A549 (cell line): ENCODE data around the gene DRD3. TPM values are rescaled to one million over a fixed set of nuclear protein-coding genes. Genes with fewer than 3 reads are reported as not detected.

Experiments used
- ATAC-seq, 2 experiments: fragments of 200-7000 bp in 1 of 2; fragments of >200 bp in 1 of 2; cut with Nextera tagmentation in 1 of 2; cut with Tn5 transposase in 1 of 2; 3 replicates each; pipeline versions ENCODE4 v1.8.0 to v1.9.1; 2018 to 2020; ENCODE audit warnings: mild to moderate bottlenecking in 1 of 2, moderate library complexity in 1 of 2
- CTCF ChIA-PET: fragments of 300-600 bp; sonication (Branson Sonifier 250); formaldehyde crosslinking; extraction: SDS; loops from one replicate; lab custom pipeline; 2021; ENCODE audit warnings: antibody characterized with exemption, inconsistent platforms; lab: Yijun Ruan, JAX
- POLR2A ChIA-PET: fragments of 350-600 bp; formaldehyde crosslinking; extraction: SDS; loops from one replicate; lab custom pipeline; 2021; ENCODE audit warnings: antibody characterized with exemption, inconsistent platforms; lab: Yijun Ruan, JAX
- DNase-seq, 2 experiments: peaks; one replicate each; pipeline versions ENCODE4 v3.0.0 to v3.0.0-alpha.2; 2011 to 2016; ENCODE audit warnings: low read depth in 1 of 2, low spot score in 1 of 2
- FAIRE-seq: peaks from 2 replicates; lab custom pipeline; 2011; peaks lifted over from hg19 to GRCh38; lab: Jason Lieb, UNC
- H3K27ac ChIP-seq, 2 experiments: fragments of >200 bp; sonication (Bioruptor Twin); formaldehyde crosslinking; 3 replicates each; pipeline ENCODE4 v1.5.1; 2016 to 2017
- H3K4me1 ChIP-seq: fragments of >200 bp; sonication (Bioruptor Twin); formaldehyde crosslinking; 3 replicates; pipeline ENCODE4 v1.6.1; 2016
- H3K4me2 ChIP-seq: fragments of >200 bp; sonication (Bioruptor Twin); formaldehyde crosslinking; 3 replicates; pipeline ENCODE4 v1.6.1; 2016
- H3K4me3 ChIP-seq: fragments of >200 bp; sonication (Bioruptor Twin); formaldehyde crosslinking; 3 replicates; pipeline ENCODE4 v1.5.1; 2016
- H3K9me3 ChIP-seq: fragments of >200 bp; sonication (Bioruptor Twin); formaldehyde crosslinking; 3 replicates; pipeline ENCODE4 v1.6.1; 2016
- BCL3 ChIP-seq: fragments of >200 bp; sonication (Bioruptor Twin); formaldehyde crosslinking; IDR thresholded peaks from 3 replicates; pipeline ENCODE4 v1.6.1; 2016
- BHLHE40 ChIP-seq: IDR thresholded peaks from 2 replicates; pipeline ENCODE4 v1.6.1; 2012; ENCODE audit warnings: low read depth, low read length, inconsistent platforms
- CBX2 ChIP-seq: fragments of 200-600 bp; sonication (generic); IDR thresholded peaks from 2 replicates; pipeline ENCODE4 v1.6.1; 2016; ENCODE audit warnings: low read depth, mild to moderate bottlenecking, borderline replicate concordance
- CBX8 ChIP-seq: fragments of 200-600 bp; sonication (generic); IDR thresholded peaks from 2 replicates; pipeline ENCODE4 v1.6.1; 2016
- CEBPB ChIP-seq, 2 experiments: fragments of >200 bp in 1 of 2; sonication (Bioruptor Twin) in 1 of 2; formaldehyde crosslinking in 1 of 2; IDR thresholded peaks; 2 replicates each; pipeline ENCODE4 v1.6.1; 2012 to 2016
- CHD4 ChIP-seq: fragments of 200-600 bp; sonication (generic); IDR thresholded peaks from 2 replicates; pipeline ENCODE4 v1.6.1; 2016; ENCODE audit warnings: antibody characterized with exemption, mild to moderate bottlenecking, borderline replicate concordance
- E2F6 ChIP-seq: IDR thresholded peaks from 2 replicates; pipeline ENCODE4 v1.6.1; 2012; ENCODE audit warnings: low read depth, borderline replicate concordance
- EHF ChIP-seq: fragments of 250-450 bp; sonication (Bioruptor Pico); IDR thresholded peaks from 2 replicates; pipeline ENCODE4 v1.5.0; 2020; ENCODE audit warnings: mild to moderate bottlenecking
- ELK1 ChIP-seq: fragments of 150-350 bp; IDR thresholded peaks from 2 replicates; pipeline ENCODE4 v1.6.1; 2014; ENCODE audit warnings: low read depth, mild to moderate bottlenecking, low read length
- EP300 ChIP-seq, 2 experiments: fragments of >200 bp; sonication (Bioruptor Twin); formaldehyde crosslinking; IDR thresholded peaks; 2 replicates in 1 of 2; 3 replicates in 1 of 2; pipeline ENCODE4 v1.6.1; 2016 to 2017
- FOSB ChIP-seq: fragments of 250-450 bp; sonication (Bioruptor Pico); IDR thresholded peaks from 2 replicates; pipeline ENCODE4 v1.5.0; 2020; ENCODE audit warnings: mild to moderate bottlenecking, moderate library complexity
- FOXS1 ChIP-seq: fragments of 250-450 bp; sonication (Bioruptor Pico); IDR thresholded peaks from 2 replicates; pipeline ENCODE4 v1.5.0; 2020; ENCODE audit warnings: mild to moderate bottlenecking, moderate library complexity
- HDAC2 ChIP-seq: fragments of 200-600 bp; sonication (generic); IDR thresholded peaks from 2 replicates; pipeline ENCODE4 v1.6.1; 2016
- HES2 ChIP-seq: fragments of >200 bp; sonication (Bioruptor Twin); formaldehyde crosslinking; IDR thresholded peaks from 2 replicates; pipeline ENCODE4 v1.6.1; 2016
- HEYL ChIP-seq: fragments of 250-450 bp; sonication (Bioruptor Pico); IDR thresholded peaks from 2 replicates; pipeline ENCODE4 v1.8.0; 2021; ENCODE audit warnings: mild to moderate bottlenecking, moderate library complexity
- HOXA7 ChIP-seq: fragments of 250-450 bp; sonication (Bioruptor Pico); IDR thresholded peaks from 2 replicates; pipeline ENCODE4 v1.5.0; 2020; ENCODE audit warnings: mild to moderate bottlenecking, moderate library complexity
- MAZ ChIP-seq: fragments of 150-350 bp; IDR thresholded peaks from 2 replicates; pipeline ENCODE4 v1.6.1; 2014; ENCODE audit warnings: antibody characterized with exemption, low read depth, low read length, borderline replicate concordance
- MYC ChIP-seq: IDR thresholded peaks from 2 replicates; pipeline ENCODE4 v1.6.1; 2012; ENCODE audit warnings: mild to moderate bottlenecking, inconsistent platforms, low read length, improper control_type of control experiment, borderline replicate concordance
- NFE2L2 ChIP-seq: fragments of 150-350 bp; conservative IDR thresholded peaks from 2 replicates; pipeline ENCODE4 v1.6.1; 2014; ENCODE audit warnings: low read length
- NR3C1 ChIP-seq: fragments of >200 bp; sonication (Bioruptor Twin); formaldehyde crosslinking; IDR thresholded peaks from 3 replicates; pipeline ENCODE4 v1.6.1; 2017
- PHF8 ChIP-seq: fragments of 200-600 bp; sonication (generic); IDR thresholded peaks from 2 replicates; pipeline ENCODE4 v1.6.1; 2016; ENCODE audit warnings: low read depth, mild to moderate bottlenecking, antibody characterized with exemption, moderate library complexity, borderline replicate concordance
- POLR2A ChIP-seq: IDR thresholded peaks from 2 replicates; pipeline ENCODE4 v1.6.1; 2012; ENCODE audit warnings: mild to moderate bottlenecking, low read length
- RFX5 ChIP-seq: fragments of 450-650 bp; IDR thresholded peaks from 2 replicates; pipeline ENCODE4 v1.7.1; 2014; ENCODE audit warnings: antibody characterized with exemption, mild to moderate bottlenecking, moderate library complexity
- RNF2 ChIP-seq: fragments of 200-600 bp; sonication (generic); IDR thresholded peaks from 2 replicates; pipeline ENCODE4 v1.6.1; 2016; ENCODE audit warnings: low read depth, mild to moderate bottlenecking, antibody characterized with exemption, moderate library complexity, borderline replicate concordance
- SREBF2 ChIP-seq: fragments of 450-650 bp; IDR thresholded peaks from 2 replicates; pipeline ENCODE4 v1.6.1; 2014; ENCODE audit warnings: mild to moderate bottlenecking, moderate library complexity
- USF2 ChIP-seq: fragments of 450-650 bp; IDR thresholded peaks from 2 replicates; pipeline ENCODE4 v1.6.1; 2014; ENCODE audit warnings: antibody characterized with exemption
- ZC3H11A ChIP-seq: fragments of 450-650 bp; IDR thresholded peaks from 2 replicates; pipeline ENCODE4 v1.6.1; 2014; ENCODE audit warnings: antibody characterized with exemption, mild to moderate bottlenecking
- WGBS: methylation state at CpG from one replicate; pipeline ENCODE4 v1.1.6; 2017; ENCODE audit errors: missing lambda C conversion rate; 5-methylcytosine and 5-hydroxymethylcytosine counted together
- polyA plus RNA-seq, 4 experiments: library from polyadenylated mRNA; depleted of rRNA in 3 of 4; stranded (reverse); fragments of >200 nt; fragmentation: RNase III in 1 of 4; extraction: RNeasy Plus Mini Kit Qiagen cat#74134 plus additional on column Dnase treatment in 1 of 4; gene quantifications; 2 replicates in 3 of 4; 3 replicates in 1 of 4; pipeline ENCODE4 v1.2.3, GENCODE V29; 2011 to 2017

The DRD3 gene
- polyA plus RNA-seq, 2 of the 4 experiments (the other 2 are of a cell fraction): not detected

GRCh38 chr3:114108137-114108536 is 70.7 kb downstream of the DRD3 start:
- CTCF ChIA-PET: no interaction called here

GRCh38 chr3:114104414-114104813 is 74.4 kb downstream of the DRD3 start:
- no peaks in the 10 kb centered on the region for H3K4me1 ChIP-seq
- no peak for ATAC-seq
- no peak for FAIRE-seq
- DNase-seq: no peak
- TF ChIP-seq MAZ: no peak
- POLR2A ChIA-PET: no interaction called here
- CTCF ChIA-PET: interaction anchor here (0.6 to 1.4 kb wide), 3 partner anchors 9 to 53 kb away, joined by 3 to 4 read pairs (median 3); no protein-coding TSS in a partner anchor
- H3K4me3 ChIP-seq: no peak overlapping the region
- H3K4me2 ChIP-seq: no peak overlapping the region
- WGBS: 65% methylated on average over 3 of the region's 3 CpGs
- no peaks in the 10 kb centered on the region for H3K9me3 ChIP-seq
- H3K27ac ChIP-seq: no peak overlapping the region

More at GRCh38 chr3:114108137-114108536, 70.7 kb downstream of the DRD3 start:
- FAIRE-seq (no peak), ATAC-seq (no peak)
- POLR2A ChIA-PET: no interaction called here
- no peak overlapping the region for H3K4me3 ChIP-seq
- WGBS: 60% methylated on average over 8 of the region's 8 CpGs
- no peak overlapping the region for H3K4me2 ChIP-seq
- H3K4me1 ChIP-seq: no peaks in the 10 kb centered on the region
- no peak for TF ChIP-seq CBX2
- TF ChIP-seq HES2: no peak
- no peak for TF ChIP-seq RNF2
- TF ChIP-seq NFE2L2: no peak
- TF ChIP-seq EP300 (IDR thresholded peaks at IDR 0.05): no peak
- no peak for TF ChIP-seq FOXS1 (CRISPR knock-in tag)
- TF ChIP-seq HDAC2: no peak
- no peak for TF ChIP-seq RFX5
- no peak for TF ChIP-seq CEBPB (IDR thresholded peaks at IDR 0.05)
- no peak for TF ChIP-seq E2F6
- no peak for TF ChIP-seq USF2
- TF ChIP-seq SREBF2: no peak
- TF ChIP-seq ELK1: no peak
- TF ChIP-seq, all 56 proteins: peak for 0
- H3K27ac ChIP-seq: no peak overlapping the region
- no peaks in the 10 kb centered on the region for H3K9me3 ChIP-seq
- DNase-seq: no peak

- DNase-seq: no peak
- ATAC-seq: no peak
- no peaks in the 10 kb centered on the region for H3K9me3 ChIP-seq
- WGBS: 21% methylated on average over 4 of the region's 4 CpGs
- TF ChIP-seq SREBF2 (no peak), POLR2A (no peak), MYC (no peak), PHF8 (no peak), FOSB (CRISPR knock-in tag) (no peak), HEYL (CRISPR knock-in tag) (no peak), CBX8 (no peak), CHD4 (no peak), BHLHE40 (no peak), BCL3 (no peak), HOXA7 (no peak), EHF (CRISPR knock-in tag) (no peak), FOXS1 (CRISPR knock-in tag) (no peak), ZC3H11A (no peak), NR3C1 (no peak), E2F6 (no peak)
- TF ChIP-seq, all 56 proteins: peak for 0
- ChIA-PET POLR2A (no interaction called here), CTCF (interaction anchor here (1.1 to 1.4 kb wide), 2 partner anchors 9 to 24 kb away, joined by 3 to 4 read pairs; no protein-coding TSS in a partner anchor)
- FAIRE-seq: no peak
- H3K27ac ChIP-seq: no peak overlapping the region
- H3K4me2 ChIP-seq: no peak overlapping the region
- H3K4me3 ChIP-seq: no peak overlapping the region
- H3K4me1 ChIP-seq: no peaks in the 10 kb centered on the region
Observed at GRCh38 chr3:114103858-114104257, 75.0 kb downstream of the DRD3 start.
